Measurements from ENCODE around the gene HS6ST3. TPM values are rescaled to one million over a fixed set of nuclear protein-coding genes. Genes with fewer than 3 reads are reported as not detected.

Gene HS6ST3
- total RNA-seq, 1 donor, result not detected

- DNase-seq (ENCODE audit: low read depth), result no peak
- no peak overlapping the region for H3K4me3 ChIP-seq (ENCODE audit: low read depth, low read length)
- no peak for TF ChIP-seq CTCF (IDR thresholded peaks at IDR 0.05; ENCODE audit: insufficient read depth, low read depth, low read length)
Observed at GRCh38 chr13:96377835-96378234, 287.9 kb downstream of the HS6ST3 start.

- H3K4me3 ChIP-seq (ENCODE audit: low read depth, low read length), result no peak overlapping the region
- DNase-seq (ENCODE audit: low read depth), result no peak
- TF ChIP-seq CTCF (IDR thresholded peaks at IDR 0.05; ENCODE audit: insufficient read depth, low read depth, low read length), result no peak
Observed at GRCh38 chr13:96379967-96380366, 290.1 kb downstream of the HS6ST3 start.

- no peak for DNase-seq (ENCODE audit: low read depth)
- TF ChIP-seq CTCF (IDR thresholded peaks at IDR 0.05; ENCODE audit: insufficient read depth, low read depth, low read length), result no peak
- no peak overlapping the region for H3K4me3 ChIP-seq (ENCODE audit: low read depth, low read length)
Observed at GRCh38 chr13:96381681-96382080, 291.8 kb downstream of the HS6ST3 start.

- no peak overlapping the region for H3K4me3 ChIP-seq (ENCODE audit: low read depth, low read length)
- no peak for DNase-seq (ENCODE audit: low read depth)
- no peak for TF ChIP-seq CTCF (IDR thresholded peaks at IDR 0.05; ENCODE audit: insufficient read depth, low read depth, low read length)
Observed at GRCh38 chr13:96388598-96388997, 298.7 kb downstream of the HS6ST3 start.

- no peak for DNase-seq (ENCODE audit: low read depth)
- no peak for TF ChIP-seq CTCF (IDR thresholded peaks at IDR 0.05; ENCODE audit: insufficient read depth, low read depth, low read length)
- no peak overlapping the region for H3K4me3 ChIP-seq (ENCODE audit: low read depth, low read length)
Observed at GRCh38 chr13:96391606-96392005, 301.7 kb downstream of the HS6ST3 start.

GRCh38 chr13:96397807-96398206 is 307.9 kb downstream of the HS6ST3 start:
- DNase-seq (ENCODE audit: low read depth), result no peak
- no peak for TF ChIP-seq CTCF (IDR thresholded peaks at IDR 0.05; ENCODE audit: insufficient read depth, low read depth, low read length)
- H3K4me3 ChIP-seq (ENCODE audit: low read depth, low read length), result no peak overlapping the region

- DNase-seq (ENCODE audit: low read depth), result no peak
- H3K4me3 ChIP-seq (ENCODE audit: low read depth, low read length), result no peak overlapping the region
- TF ChIP-seq CTCF (IDR thresholded peaks at IDR 0.05; ENCODE audit: insufficient read depth, low read depth, low read length), result no peak
Observed at GRCh38 chr13:96398486-96398885, 308.6 kb downstream of the HS6ST3 start.
